ENCODE results near the gene ZFHX3. TPM values are rescaled to one million over a fixed set of nuclear protein-coding genes. Genes with fewer than 3 reads are reported as not detected.

Gene ZFHX3
- polyA plus RNA-seq, 1 donor from 2014 or later: 26.4 TPM

GRCh38 chr16:72902206-72902605 lies 145.7 kb downstream of the ZFHX3 start:
- H2AFZ ChIP-seq (ENCODE audit: low read depth, low read length): no peak overlapping the region
- no peak overlapping the region for H3K9ac ChIP-seq (ENCODE audit: low read length)
- H4K20me1 ChIP-seq (ENCODE audit: insufficient read depth): peaks cover 47% of the 10 kb centered on the region
- no peak overlapping the region for H3K27ac ChIP-seq (ENCODE audit: low read length)
- TF ChIP-seq CTCF (IDR thresholded peaks at IDR 0.05; ENCODE audit: poor library complexity, severe bottlenecking) (no peak), SMC3 (conservative IDR thresholded peaks at IDR 0.05; ENCODE audit: poor library complexity) (no peak), EP300 (conservative IDR thresholded peaks at IDR 0.05; ENCODE audit: poor library complexity, severe bottlenecking) (no peak), RAD21 (conservative IDR thresholded peaks at IDR 0.05) (no peak), EZH2 (IDR thresholded peaks at IDR 0.05; ENCODE audit: borderline replicate concordance, insufficient read depth, low read length, poor library complexity, severe bottlenecking) (no peak), REST (IDR thresholded peaks at IDR 0.05; ENCODE audit: borderline replicate concordance) (no peak), MXI1 (conservative IDR thresholded peaks at IDR 0.05; ENCODE audit: poor library complexity, severe bottlenecking) (no peak), POLR2AphosphoS5 (IDR thresholded peaks at IDR 0.05) (no peak), TAF1 (IDR thresholded peaks at IDR 0.05; ENCODE audit: low read depth) (no peak)
- H3K4me3 ChIP-seq (ENCODE audit: low read length): no peak overlapping the region
- no peaks in the 10 kb centered on the region for H3K9me2 ChIP-seq (ENCODE audit: insufficient read depth, low read length)
- no peaks in the 10 kb centered on the region for H3F3A ChIP-seq (ENCODE audit: insufficient read depth, low read length, poor library complexity, severe bottlenecking)
- H3K79me2 ChIP-seq (replicated peaks; ENCODE audit: insufficient read depth, low read length): peaks cover 90% of the 10 kb centered on the region
- H3K9me3 ChIP-seq (ENCODE audit: low read length): no peaks in the 10 kb centered on the region
- H3K36me3 ChIP-seq (ENCODE audit: insufficient read depth, low read length): peaks cover 5% of the 10 kb centered on the region
- H3K27me3 ChIP-seq (ENCODE audit: insufficient read depth, low read depth, low read length): no peaks in the 10 kb centered on the region
- no peak overlapping the region for H3K4me2 ChIP-seq (ENCODE audit: low read length)

- H3K27me3 ChIP-seq (ENCODE audit: insufficient read depth, low read depth, low read length): no peaks in the 10 kb centered on the region
- no peaks in the 10 kb centered on the region for H3K9me2 ChIP-seq (ENCODE audit: insufficient read depth, low read length)
- H3K4me2 ChIP-seq (ENCODE audit: low read length): no peak overlapping the region
- H3K27ac ChIP-seq (ENCODE audit: low read length): no peak overlapping the region
- peaks cover 56% of the 10 kb centered on the region for H4K20me1 ChIP-seq (ENCODE audit: insufficient read depth)
- no peaks in the 10 kb centered on the region for H3F3A ChIP-seq (ENCODE audit: insufficient read depth, low read length, poor library complexity, severe bottlenecking)
- peaks cover 10% of the 10 kb centered on the region for H3K36me3 ChIP-seq (ENCODE audit: insufficient read depth, low read length)
- TF ChIP-seq REST (IDR thresholded peaks at IDR 0.05; ENCODE audit: borderline replicate concordance): no peak
- no peak for TF ChIP-seq EP300 (conservative IDR thresholded peaks at IDR 0.05; ENCODE audit: poor library complexity, severe bottlenecking)
- no peak for TF ChIP-seq MXI1 (conservative IDR thresholded peaks at IDR 0.05; ENCODE audit: poor library complexity, severe bottlenecking)
- TF ChIP-seq TAF1 (IDR thresholded peaks at IDR 0.05; ENCODE audit: low read depth): no peak
- TF ChIP-seq EZH2 (IDR thresholded peaks at IDR 0.05; ENCODE audit: borderline replicate concordance, insufficient read depth, low read length, poor library complexity, severe bottlenecking): no peak
- no peak for TF ChIP-seq CTCF (IDR thresholded peaks at IDR 0.05; ENCODE audit: poor library complexity, severe bottlenecking)
- TF ChIP-seq SMC3 (conservative IDR thresholded peaks at IDR 0.05; ENCODE audit: poor library complexity): no peak
- TF ChIP-seq RAD21 (conservative IDR thresholded peaks at IDR 0.05): no peak
- TF ChIP-seq POLR2AphosphoS5 (IDR thresholded peaks at IDR 0.05): no peak
- H3K4me3 ChIP-seq (ENCODE audit: low read length): no peak overlapping the region
- no peak overlapping the region for H3K9ac ChIP-seq (ENCODE audit: low read length)
- H2AFZ ChIP-seq (ENCODE audit: low read depth, low read length): no peak overlapping the region
- H3K9me3 ChIP-seq (ENCODE audit: low read length): no peaks in the 10 kb centered on the region
- peaks cover 91% of the 10 kb centered on the region for H3K79me2 ChIP-seq (replicated peaks; ENCODE audit: insufficient read depth, low read length)
Measured at GRCh38 chr16:72901000-72901627, 146.8 kb downstream of the ZFHX3 start.

Measured in neural cell (in vitro differentiated cells).